H4 (cell line): ENCODE results near the gene EAPP. TPM values are rescaled to one million over a fixed set of nuclear protein-coding genes. Genes with fewer than 3 reads are reported as not detected.
"Not testable (repeated sequence)": the region's sequence is repeated elsewhere in the genome, so short reads cannot be mapped to it uniquely, and the experiment has no call there.

Source experiments
- DNase-seq: peaks from one replicate; pipeline ENCODE4 v3.0.0-alpha.2; 2015; ENCODE audit warnings: low spot score
- total RNA-seq: library from RNA; depleted of rRNA; stranded (reverse); fragments of >200 nt; shearing (Covaris generic); gene quantifications from 2 replicates; pipeline ENCODE4 v1.2.3, GENCODE V29; 2014; rRNA removed

Gene EAPP
- total RNA-seq, 1 experiment from 2014 or later: 60.1 TPM

- no peak for DNase-seq
Observed at GRCh38 chr14:34488528-34488927, 51.0 kb downstream of the EAPP start.

GRCh38 chr14:34484726-34485125, 54.8 kb downstream of the EAPP start:
- DNase-seq: no peak

GRCh38 chr14:34482463-34482862, 57.0 kb downstream of the EAPP start:
- no peak for DNase-seq

DNA sequence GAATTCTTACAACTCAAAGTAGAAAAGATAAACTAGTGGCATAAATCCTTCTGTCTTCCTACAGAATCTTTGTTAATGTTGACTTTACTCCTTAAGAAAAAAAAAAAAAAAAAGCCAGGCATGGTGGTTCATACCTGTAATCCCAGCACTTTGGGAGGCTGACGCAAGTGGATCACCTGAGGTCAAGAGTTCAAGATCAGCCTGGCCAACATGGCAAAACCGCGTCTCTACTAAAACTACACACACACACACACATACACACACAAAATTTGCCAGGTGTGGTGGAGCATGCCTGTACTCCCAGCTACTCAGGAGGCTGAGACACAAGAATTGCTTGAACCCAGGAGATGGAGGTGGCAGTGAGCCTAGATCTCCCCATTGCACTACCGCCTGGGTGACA, 59.8 kb downstream of the EAPP start:
- no peak for DNase-seq

DNA sequence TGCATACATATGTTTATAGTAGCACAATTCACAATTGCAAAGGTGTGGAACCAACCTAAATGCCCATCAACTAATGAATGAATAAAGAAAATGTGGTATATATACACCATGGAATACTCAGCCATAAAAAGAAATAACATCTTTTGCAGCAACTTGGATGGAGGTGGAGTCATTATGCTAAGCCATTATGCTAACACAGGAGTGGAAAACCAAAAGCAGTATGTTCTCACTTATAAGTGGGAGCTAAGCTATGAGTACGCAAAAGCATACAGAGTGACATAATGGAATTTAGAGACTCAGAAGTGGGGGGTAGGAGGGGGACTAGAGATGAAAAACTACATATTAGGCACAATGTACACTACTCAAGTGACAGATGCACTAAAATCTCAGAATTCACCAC, 61.2 kb downstream of the EAPP start:
- no peak for DNase-seq

GRCh38 chr14:34476036-34476435, 63.5 kb downstream of the EAPP start:
- DNase-seq: not testable (repeated sequence)

- no peak for DNase-seq
Observed at GRCh38 chr14:34475163-34475562, 64.3 kb downstream of the EAPP start.

DNA sequence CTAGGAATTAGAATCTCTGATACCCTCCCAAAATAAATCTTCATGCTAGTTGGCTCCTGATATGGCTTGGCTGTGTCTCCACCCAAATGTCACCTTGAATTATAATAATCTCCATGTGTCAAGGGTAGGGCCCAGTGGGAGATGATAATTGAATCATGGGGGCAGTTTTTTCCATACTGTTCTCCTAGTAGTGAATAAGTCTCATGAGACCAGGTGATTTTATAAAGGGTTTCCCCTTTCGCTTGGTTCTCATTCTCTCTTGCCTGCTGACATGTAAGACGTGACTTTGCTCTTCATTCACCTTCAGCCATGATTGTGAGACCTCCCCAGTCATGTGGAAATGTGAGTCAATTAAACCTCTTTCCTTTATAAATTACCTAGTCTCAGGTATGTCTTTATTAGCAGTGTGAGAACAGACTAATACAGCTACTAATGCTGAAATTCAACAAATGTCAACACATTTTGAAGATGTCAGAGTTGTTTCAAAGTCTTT, 65.3 kb downstream of the EAPP start:
- no peak for DNase-seq

DNA sequence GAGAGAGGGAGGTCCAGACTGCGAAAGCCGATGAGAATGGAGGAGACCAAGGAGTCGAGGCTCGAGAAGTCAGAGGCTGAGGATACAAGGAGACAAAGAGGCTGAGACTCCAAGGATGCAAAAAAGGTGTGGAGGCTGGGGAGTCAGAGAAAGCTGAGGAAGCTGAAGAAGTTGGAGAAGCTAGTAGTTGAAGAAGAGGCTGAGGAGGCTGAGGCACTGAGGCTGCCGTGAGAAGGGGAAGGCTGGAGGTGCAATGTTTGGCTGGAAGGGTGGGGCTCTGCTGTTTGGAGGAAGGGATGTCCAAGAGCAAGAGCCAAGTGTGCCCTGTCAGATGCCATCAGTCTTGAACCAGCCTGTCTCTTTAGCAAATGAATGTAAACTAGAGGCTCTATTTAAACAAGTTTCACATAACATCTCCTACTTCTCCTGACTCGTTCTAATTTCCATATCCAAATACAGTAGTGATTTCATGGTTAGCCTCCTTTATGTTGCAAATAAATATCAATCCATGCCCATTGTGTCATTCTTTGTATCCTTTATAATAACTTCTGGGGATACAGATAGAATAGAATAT, 66.7 kb downstream of the EAPP start:
- no peak for DNase-seq

DNA sequence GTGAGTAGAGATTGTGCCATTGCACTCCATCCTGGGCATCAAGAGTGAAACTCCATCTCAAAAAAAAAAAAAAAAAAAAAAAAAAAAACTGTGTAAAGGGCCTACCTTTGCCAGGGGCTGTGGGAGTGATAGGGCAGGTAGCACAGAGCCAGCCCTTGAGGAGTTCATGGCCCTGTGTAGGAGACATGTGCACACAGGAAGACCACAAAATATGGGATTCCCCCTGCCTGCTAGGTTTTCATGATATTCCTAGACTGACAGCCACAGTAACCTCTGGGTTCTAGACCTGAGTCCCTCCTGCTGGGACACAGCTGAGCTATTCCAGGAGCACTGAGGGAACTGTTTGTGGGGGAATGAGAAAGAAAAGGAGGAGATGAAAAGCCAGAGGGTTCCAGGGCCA, 69.2 kb downstream of the EAPP start:
- DNase-seq: no peak

GRCh38 chr14:34466691-34467090, 72.8 kb downstream of the EAPP start:
- DNase-seq: no peak

Other genes with a start within 250 kb of the EAPP start
- gene SPTSSA, start 77.5 kb downstream of the EAPP start, total RNA-seq: 15.7 and 24.6 TPM in 2 replicates
- 205 and 206 TPM in 2 replicates for gene SNX6, start 90.4 kb upstream of the EAPP start, total RNA-seq
- 77.8 and 97.7 TPM in 2 replicates for gene CFL2, start 174.9 kb upstream of the EAPP start, total RNA-seq